MM.1S (cell line): ENCODE results near the gene SCRT2.

Experiments
- CTCF ChIP-seq: fragments of 300-600 bp; sonication (generic); IDR thresholded peaks from 2 replicates; pipeline ENCODE4 v1.5.1; 2016; ENCODE audit warnings: antibody characterized with exemption, low read length, mixed read lengths
- EZH2 ChIP-seq: fragments of 300-600 bp; sonication (generic); optimal IDR thresholded peaks from 2 replicates; pipeline ENCODE3; 2017; ENCODE audit warnings: low read depth, mild to moderate bottlenecking, antibody characterized with exemption, low read length, mixed read lengths
- EZH2phosphoT487 ChIP-seq: fragments of 300-600 bp; sonication (generic); IDR thresholded peaks from 2 replicates; pipeline ENCODE4 v1.6.1; 2018; ENCODE audit warnings: antibody characterized with exemption, low read length

- no peak for TF ChIP-seq CTCF
- no peak for TF ChIP-seq EZH2
- no peak for TF ChIP-seq EZH2phosphoT487
Observed at GRCh38 chr20:692044-692443, 16.4 kb upstream of the SCRT2 start.
